GM12873 (cell line): ENCODE measurements around the gene EEFSEC.

Experiments
- TF ChIP-seq, protein P1 (sequence below): IDR thresholded peaks from 2 replicates; pipeline ENCODE4 v1.5.1; 2012; ENCODE audit warnings: low read depth, mild to moderate bottlenecking, moderate library complexity, low read length, control low read depth; ENCODE audit not compliant: insufficient read depth; ENCODE audit errors: missing control alignments

Gene EEFSEC

DNA sequence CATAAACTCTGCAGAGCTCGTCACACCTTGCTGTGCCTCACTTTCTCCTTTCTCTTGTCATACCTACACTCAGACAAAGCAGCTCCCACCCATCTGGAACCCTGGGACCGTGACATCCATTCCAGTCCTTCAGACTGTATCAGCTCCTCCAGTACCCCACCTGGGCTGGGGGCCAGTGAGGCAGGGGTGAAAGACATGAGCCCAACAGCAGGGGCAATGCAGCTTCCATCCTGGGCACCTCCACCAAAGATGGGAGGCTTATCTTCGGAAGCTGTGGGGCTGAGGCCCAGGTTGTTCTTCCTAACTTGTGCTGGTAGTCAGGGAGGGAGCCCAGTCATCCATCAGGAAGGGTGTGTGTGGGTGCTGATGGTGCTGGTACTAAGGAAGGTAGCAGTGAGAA is 109.2 kb downstream of the EEFSEC start:
- TF ChIP-seq, protein P1, sequence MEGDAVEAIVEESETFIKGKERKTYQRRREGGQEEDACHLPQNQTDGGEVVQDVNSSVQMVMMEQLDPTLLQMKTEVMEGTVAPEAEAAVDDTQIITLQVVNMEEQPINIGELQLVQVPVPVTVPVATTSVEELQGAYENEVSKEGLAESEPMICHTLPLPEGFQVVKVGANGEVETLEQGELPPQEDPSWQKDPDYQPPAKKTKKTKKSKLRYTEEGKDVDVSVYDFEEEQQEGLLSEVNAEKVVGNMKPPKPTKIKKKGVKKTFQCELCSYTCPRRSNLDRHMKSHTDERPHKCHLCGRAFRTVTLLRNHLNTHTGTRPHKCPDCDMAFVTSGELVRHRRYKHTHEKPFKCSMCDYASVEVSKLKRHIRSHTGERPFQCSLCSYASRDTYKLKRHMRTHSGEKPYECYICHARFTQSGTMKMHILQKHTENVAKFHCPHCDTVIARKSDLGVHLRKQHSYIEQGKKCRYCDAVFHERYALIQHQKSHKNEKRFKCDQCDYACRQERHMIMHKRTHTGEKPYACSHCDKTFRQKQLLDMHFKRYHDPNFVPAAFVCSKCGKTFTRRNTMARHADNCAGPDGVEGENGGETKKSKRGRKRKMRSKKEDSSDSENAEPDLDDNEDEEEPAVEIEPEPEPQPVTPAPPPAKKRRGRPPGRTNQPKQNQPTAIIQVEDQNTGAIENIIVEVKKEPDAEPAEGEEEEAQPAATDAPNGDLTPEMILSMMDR, result no peak

- TF ChIP-seq, protein P1, result no peak
These were observed 109.8 kb downstream of the EEFSEC start for GRCh38 chr3:128263118-128263517.

- TF ChIP-seq, protein P1, result no peak
These were observed 110.7 kb downstream of the EEFSEC start for GRCh38 chr3:128263946-128264345.

DNA sequence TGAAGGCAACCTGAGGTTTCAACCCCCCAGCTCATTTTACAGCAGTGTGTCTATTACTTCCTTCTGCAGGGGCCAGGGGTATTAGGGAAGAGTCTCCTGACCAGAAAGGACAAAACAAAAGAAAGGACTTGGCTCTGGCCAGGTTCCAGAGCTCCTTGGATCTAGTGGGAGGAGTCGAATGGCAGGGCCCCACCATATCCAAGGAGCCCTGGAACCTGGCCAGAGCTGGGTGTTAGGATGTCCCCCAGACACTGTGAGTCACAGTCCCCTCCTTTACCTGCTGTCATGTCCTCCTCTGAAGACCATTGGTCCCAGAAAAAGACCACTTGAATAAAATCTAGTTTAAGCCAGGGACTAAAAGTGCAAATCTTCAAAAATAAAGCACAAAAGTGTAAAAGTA is 113.2 kb downstream of the EEFSEC start:
- TF ChIP-seq, protein P1, result no peak

GRCh38 chr3:128267541-128267940 is 114.3 kb downstream of the EEFSEC start:
- TF ChIP-seq, protein P1, result no peak

GRCh38 chr3:128269006-128269775 is 115.9 kb downstream of the EEFSEC start:
- TF ChIP-seq, protein P1, result no peak

DNA sequence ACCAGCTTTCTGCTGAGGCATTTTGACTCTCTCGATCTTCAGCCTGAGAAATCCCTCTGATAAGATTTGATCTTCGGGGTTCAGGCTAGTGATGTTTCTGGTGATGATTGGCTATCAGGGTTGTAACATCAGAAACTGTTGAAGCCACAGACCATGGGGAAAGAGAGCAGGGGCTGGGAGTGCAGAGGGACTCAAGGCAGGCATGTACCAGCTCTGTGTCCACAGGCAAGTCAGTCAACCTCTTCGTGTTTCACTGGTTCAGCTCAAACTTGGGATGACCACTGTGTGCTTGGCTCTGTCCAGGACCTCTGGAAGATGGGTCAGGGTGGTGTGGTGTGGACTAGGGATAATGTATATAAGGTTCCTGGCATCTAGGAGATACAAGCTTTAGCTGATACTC is 116.5 kb downstream of the EEFSEC start:
- TF ChIP-seq, protein P1, result no peak
